GM18858 (cell line): ENCODE measurements around the gene SCN4B.

ENCODE experiments used
- ATAC-seq: cut with Tn5 transposase; IDR thresholded peaks from one replicate; pipeline ENCODE4 v1.9.1; 2021; ENCODE audit not compliant: unreplicated experiment

The SCN4B gene

DNA sequence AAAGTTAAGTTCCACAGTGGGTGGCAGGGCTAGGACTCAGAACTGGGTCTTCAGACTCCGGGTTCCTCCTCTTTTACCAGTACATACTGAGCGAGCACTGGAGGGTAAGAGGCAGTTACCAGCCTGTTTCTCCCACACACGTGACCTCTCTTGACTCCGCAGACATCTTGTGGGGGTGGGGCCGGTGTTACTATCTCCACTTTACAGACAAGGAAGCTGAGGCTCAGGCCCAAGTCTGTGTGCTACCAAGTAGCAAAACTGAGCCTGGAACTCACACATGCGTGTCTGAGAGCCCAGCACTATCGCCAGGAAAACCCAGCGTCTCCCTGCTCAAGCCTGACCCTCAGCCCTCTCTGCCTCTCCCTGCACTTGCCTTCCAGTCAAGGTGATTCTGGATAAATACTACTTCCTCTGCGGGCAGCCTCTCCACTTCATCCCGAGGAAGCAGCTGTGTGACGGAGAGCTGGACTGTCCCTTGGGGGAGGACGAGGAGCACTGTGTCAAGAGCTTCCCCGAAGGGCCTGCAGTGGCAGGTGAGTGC, 49.8 kb downstream of the SCN4B start:
- no peak for ATAC-seq

DNA sequence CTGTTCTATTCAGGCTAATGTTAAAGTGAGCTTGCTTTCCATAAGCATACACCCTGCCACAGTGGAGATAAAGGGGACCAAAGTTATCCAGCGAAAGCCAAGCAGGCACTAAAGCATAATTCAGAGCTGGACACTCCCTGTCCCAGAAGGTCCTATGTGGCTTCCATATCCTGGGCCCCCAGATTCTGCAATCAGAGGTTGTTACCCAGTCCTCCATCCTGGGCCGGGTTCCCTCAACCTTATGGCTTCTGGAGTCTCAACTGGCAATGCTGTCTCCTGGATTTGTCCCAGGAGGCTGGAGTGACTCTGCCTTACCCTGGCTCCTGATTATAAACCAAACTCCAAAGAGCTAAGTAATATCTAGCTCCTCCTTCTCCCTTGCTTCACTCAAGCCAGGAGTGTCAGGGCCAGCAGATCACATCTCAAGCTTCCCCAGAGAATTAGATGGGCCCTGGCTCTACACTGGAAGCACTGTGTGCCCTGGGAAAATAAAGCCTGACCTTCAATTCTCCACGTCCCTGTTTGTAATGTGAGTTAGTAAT, 51.9 kb downstream of the SCN4B start:
- no peak for ATAC-seq

DNA sequence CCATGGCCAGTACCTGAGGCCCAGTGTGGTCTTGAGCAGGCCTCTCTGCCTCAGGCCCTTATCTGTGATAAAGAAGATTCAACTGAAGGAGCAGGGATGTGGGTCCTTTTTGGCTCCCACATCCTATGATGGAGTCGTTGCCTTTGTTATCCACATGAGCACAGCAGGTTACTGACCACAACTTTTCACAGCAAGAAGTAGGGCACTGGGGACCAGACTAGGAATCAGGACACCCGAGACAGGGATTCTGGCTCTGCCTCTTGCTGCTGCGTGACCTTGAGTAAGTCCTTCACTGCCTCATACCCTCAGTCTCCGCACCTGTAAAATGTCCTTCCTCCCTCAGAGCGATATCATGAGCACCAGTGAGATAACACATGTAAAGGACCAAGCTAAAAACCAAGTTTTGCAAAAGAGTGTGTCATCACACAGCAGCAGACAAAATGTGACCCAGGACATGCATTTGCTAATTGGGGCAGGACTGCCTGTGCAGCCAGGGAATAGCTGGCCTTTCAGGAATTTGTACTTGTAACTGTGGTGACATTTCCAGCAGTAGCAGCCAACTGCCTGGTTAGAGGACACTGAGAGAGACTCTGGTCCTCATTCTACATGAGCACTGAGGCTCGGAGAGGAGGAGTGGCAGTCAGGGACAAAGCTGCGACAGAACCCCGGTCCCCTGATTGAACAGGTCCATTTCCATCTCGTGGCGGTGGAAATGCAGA, 52.6 kb downstream of the SCN4B start:
- ATAC-seq = no peak

DNA sequence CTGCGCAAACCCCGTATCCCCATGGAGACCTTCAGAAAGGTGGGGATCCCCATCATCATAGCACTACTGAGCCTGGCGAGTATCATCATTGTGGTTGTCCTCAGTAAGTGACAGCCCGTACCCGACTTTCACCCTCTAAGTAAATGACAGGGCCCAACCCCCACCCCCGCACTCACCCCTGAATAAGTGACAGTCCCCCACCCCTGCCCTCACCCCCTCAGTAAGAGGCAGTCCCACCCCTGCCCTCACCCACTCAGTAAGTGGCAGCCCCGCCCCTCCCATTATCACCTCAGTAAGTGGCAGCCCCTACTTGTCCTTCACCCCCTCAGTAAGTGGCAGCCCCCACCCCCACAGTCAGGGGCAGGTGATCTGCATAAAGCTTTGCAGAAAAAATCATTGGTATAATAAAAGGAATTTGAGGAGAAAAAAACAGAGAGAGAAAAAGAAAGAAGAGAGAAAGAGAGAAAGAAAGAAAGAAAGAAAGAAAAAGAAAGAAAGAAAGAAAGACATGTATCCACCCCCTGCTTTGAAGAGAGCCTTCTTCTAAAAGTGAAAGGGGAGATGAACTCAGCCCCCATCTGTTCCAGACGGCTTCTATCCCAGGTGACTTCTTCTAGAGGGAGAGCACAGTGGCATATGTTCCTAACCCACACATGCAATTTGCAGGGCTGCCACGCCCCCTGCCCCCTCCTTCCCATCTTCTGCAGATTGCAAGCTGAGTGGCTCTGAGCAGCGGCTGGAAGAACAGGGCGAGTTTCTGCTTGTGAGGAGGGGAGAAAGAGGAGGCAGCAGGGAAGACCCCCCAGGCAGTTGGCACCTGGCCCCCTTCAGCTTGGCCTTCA, 53.4 kb downstream of the SCN4B start:
- ATAC-seq = no peak

DNA sequence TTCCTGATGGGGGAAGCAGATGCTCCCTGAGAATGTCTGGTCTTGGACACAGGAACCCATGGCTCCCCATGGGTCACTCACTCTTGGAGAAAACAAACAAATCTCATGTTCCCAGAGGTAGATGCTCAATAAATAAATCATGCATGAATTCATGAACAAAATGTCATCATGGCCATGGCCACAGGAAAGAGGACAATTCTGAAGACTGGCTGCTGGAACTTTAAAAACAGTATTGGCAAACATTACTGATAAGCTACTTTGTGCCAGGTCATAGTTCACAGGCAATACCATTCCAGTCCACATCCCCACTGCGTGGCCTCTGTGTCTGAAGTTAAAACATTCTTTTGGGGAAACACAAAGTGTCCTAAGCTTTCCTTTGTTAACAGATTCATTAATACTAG, 56.7 kb downstream of the SCN4B start:
- ATAC-seq = no peak

DNA sequence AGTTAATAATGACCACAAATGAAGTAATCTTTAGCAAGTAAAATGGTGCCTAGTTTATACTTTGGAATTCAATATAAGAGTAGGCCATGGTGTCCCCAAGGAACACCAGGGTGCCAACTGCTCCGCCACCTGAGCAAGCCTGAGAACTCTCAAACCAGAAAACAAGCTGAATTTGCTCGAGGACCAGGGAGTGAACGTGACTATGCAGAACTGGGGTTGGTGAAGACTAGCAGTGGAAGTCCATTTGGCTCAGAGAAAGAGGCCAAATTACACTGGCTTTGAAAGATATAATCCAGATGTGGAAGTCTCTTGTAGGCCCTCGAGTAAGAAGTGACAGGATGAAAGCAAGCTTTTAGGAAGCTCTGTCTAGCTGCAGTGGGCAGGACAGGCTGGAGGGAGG, 57.1 kb downstream of the SCN4B start:
- ATAC-seq = no peak

DNA sequence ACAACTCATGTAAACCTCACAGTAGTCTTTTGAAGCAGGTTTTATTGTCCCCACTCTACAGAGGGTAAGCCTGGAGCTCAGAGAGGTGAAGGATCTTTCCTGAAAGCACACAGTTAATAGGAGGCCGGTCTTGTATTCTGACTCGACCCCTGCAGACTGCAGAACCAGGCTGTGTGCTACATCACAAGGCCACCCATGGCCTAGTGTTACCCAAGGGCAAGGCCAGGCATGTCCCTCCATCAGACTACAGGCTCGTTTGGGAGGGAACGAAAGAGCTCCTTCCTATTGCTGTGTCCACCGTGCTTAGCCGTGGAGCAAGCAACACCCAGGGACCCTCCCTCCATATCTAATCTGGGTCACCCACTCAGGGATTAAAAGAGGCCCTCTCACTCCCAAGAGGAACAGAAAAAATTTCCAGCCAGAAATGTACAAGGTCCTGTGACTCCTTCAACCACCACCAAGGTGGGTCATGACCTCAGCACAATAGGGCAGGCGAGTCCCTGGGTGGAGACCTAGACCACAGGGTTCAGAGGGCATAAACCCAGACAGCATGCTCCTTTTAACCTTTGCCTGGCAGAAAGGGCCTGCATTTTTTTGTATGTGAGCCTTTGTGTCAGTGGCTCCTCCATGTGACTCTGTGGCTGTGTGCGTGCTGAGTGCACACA, 59.6 kb downstream of the SCN4B start:
- ATAC-seq = no peak

DNA sequence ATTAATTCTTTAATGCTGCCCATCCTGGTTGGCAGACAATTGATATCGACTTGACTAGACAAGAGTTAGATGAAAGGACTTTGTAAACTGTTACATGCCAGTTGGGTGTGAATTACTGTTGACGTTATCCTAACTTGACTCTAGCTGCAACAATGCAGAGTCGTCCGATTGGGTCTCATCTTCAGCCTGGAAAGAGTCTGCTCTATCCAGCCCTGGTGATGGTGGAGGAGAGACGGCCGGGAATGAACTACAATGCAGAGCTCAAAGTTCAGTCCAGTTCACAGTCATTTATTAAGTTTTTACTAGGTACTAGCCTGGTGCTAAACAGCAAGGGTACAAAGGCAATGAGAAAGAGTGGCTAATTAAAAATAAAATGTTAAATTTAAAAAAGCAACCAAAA, 60.9 kb downstream of the SCN4B start:
- no peak for ATAC-seq

DNA sequence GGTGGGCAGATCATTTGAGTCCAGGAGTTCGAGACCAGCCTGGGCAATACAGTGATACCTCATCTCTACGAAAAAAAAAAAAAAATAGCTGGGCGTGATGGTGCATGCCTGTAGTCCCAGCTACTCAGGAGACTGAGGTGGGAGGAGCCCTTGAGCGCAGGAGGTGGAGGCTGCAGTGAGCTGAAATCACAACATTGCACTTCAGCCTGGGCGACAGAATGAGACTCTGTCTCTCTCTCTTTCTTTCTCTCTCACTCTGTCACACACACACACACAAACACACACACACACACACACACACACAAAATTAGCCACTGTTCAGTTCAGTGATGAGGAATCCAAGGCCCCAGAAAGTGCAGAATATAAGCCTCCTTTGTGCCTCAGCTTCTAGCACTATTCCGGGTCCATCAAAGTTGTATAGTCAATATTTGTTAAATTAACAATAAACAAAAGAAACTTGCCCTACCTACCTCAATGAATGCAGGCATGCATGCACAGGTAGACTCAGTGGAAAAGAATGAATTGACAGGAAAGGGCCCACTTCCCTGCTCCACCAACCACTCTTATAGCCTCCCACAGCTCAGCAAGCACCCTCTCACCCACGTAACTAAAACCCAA, 62.0 kb downstream of the SCN4B start:
- no peak for ATAC-seq

DNA sequence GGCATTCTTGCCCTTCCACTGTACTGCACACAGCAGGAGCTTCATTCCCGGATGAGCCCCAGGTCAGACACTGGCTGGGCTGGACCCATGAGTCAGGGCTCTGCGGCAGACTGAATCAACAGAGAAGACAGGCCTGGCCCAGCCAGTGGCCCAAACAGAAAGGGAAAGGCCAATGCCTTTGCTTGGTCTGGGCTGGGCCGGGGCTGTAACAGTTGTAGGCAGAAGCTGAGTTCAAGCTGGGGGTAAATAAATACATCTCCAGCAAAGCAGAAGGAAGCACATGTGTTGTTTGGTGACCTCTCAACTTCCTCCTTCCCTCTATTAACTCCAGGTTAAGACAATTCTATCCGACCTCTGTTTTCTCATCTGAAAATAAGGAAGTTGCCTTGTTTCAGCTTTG, 64.1 kb downstream of the SCN4B start:
- ATAC-seq = no peak

DNA sequence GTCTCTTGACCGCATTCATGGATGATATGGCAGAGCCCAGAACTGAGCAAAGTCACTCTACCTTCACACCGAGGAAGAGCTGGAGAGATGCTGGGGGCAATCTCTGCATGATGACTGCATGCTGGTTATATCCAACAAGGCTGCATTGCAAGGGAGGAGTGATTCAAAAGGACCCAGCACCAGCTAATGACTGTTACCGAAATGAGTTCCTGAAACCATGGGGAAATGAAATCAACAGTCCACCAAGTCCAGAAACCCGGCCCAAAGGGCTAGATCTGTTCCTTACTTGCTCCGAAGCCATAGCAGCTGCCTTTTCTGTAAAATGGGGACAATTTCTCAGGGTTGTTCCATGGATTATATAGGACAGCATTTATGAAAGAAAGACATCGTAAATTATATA, 64.7 kb downstream of the SCN4B start:
- ATAC-seq = no peak

DNA sequence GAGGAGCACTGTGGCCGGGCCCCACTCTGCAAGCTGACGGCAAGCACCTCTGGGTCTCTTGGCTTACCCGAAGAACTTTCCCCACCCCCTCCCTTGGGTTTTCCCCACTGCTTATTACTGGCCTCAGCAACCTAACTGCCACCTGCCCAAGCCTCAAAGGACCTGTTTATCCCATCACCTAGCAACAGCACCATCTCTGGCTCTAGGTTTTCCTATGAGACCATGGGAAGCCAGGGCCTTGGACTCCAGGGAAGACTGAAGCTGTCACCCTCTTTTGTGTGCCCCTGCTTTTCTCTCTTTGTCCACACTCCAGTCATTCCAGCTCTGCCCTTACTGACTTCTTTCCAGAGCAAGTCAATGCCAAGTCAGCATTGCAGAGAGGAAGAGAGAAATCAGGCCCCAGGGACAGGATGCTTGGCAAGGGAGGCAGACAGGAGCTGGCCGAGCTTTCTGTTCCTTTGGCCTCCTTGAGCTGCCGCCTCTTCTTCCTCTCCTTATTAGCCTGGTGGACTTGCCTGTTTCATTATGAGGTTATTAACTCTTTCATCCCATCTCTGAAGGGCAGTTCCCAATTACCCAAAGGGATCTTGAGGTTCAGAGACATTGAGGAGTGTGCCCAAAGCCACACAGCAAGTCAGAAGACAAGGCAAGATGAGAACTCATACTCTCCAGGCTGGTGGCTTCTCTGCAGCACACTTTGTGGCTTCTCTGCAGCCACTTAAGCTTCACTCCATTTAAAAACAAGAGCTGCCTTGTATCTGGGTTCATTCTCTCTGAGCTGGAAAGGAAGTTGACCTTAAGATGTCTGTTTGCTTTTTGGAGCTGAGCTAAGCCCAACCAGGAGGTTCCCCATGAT, 65.5 kb downstream of the SCN4B start, which contains the start of gene SMIM35:
Gene SMIM35 (minus strand): TSS at position 51 of the 856 bp plus-strand sequence. CDS start 206 bp downstream, outside the sequence.
- no peak for ATAC-seq

DNA sequence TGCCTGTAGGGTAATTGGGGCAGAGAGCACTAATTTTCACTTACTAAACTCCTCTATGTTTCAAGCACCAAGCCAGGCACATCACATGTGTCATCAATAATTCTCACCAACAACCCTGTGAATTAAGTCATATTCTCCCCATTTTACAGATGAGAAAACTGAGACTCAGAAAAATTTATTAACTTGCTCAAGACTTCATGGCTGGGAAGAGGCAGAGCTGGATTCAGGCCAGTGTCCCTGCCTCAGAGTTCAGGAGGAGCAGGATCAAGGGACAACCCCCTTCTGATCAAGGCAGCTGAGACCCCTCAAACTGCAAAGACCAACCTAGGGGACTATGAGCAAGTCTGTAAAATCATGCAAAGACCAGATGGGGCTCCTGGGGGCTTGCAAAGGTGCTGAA, 68.0 kb downstream of the SCN4B start:
- no peak for ATAC-seq

DNA sequence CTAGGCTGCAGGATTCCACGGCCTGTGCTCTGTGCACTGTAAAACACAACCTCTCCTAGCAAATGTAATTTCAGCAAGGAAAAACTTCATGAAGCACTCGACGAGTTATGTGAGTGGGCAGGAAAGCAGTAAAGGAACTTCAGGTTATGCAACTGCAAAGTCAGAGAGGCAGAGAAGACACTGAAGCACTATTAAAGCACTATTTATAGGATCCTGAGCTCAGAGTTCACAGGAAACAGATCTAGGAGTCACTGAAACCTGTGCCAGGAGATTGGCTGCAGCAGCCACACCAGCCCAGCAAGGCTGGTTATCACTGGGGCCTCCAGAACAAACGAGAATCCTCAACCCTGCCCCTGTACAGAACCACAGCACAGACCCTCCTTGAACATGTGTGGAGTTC, 68.4 kb downstream of the SCN4B start:
- ATAC-seq = no peak
